Fibroblast of skin of back (primary cell): ENCODE measurements around the gene TRAF3.

Source experiments
- DNase-seq: peaks from one replicate; pipeline ENCODE4 v3.0.0-alpha.2; 2013

Gene TRAF3

DNA sequence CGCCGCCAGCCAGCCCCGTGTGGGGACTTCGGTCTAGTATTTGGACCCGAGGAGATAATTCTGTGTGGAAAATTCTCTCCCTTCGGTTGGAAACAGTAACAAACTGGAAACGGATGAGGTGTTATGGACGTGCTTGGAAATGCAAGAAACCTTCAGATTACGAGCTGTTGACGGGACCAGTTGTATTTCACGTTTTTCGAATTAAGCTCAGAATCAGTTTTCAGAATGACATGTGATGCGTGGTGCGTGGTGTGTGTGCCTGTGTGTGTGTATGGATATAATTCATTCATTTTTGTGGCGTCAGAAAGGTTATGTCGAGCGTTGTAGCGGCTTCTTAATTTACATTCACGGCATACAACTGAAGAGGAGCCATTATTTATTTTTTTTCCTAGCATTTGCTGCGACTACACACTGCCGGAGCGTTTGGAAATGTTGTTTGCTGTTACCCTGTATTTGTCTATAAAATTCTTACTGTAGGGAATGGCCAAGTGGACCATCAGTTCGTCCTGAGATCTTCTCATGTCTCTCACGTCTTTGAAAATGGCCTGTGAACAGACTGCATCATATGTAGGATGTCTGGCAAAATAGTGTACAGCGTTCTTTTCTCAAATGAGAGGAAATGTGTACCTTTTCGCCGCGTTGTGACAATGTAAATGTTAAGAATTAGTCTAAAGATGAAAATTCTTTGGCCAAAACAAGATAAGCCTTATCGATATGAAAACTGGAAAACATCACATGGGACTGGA, 1.3 kb downstream of the TRAF3 start:
- DNase-seq = no peak

DNA sequence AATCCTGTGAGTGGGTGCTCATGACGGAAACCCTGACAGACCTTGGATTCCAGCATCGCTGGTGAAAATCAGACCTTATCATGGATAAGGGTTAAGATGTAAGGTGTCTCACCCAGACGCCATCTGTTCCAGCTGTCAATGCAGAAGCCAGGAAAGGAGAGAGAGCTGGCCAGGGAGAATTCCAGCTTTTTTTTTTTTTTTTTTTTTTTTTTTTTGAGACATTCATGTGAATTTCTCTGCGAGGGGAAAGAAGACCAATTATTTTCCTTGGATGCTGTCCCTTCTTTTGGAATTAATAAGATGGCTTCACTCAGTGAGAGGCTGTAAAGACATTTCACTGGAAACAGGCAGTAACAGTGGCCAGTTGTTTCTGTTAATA, 1.8 kb downstream of the TRAF3 start:
- DNase-seq = peak; percentile 39

DNA sequence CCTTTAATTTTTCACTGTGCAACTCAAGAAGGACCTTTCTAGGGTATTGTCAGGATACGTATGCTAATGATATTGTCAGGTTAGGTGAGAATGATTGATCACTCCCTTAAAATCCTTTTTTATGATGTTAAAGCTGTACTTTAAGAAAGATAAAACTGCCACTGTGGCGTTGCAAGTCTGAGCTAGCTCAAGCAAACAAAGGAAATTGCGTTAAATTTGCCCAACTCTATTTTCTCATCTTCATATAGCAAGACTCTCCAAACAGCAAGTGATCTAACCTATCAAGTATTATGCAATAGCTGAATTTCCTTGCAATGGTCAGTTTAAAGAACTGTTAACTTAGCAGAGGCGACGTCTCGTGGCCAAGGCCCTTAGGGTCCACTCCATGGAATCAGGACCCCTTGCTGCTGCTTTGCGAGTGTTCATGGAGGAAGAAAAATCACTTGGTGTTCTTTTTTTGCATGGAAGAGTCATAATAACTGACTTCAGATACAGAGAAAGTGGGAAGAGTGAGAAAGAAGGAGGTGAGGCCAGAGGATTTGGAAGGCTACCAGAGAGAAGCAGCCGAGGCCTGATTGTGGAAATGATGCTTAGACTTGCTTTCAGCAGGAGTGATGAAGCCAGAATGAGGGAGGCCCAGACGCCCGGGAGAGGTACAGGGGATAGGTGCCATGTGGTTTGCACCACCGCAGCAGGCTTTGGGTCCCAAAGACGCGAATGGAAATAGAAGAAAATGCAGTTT, 2.5 kb downstream of the TRAF3 start:
- no peak for DNase-seq

DNA sequence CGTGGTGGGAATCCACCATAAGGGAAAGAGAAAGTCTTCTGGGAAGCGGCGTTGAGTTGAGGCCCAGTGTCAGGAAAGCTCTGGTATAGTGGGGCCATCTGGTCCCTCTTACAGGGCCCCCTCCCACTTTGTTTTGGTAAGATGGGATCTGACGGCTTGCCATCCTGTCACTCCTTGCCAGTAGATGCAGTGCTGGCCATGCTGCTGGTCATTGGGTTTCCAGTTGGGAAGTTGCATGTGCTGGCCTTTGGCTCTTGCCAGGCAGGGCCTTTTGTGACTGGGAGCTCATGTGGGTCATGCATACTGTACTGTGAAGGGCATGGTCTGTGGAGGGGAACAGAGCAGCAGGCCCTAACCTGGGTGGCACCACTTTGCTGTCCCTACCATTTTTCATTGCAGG, 3.8 kb downstream of the TRAF3 start:
- no peak for DNase-seq

DNA sequence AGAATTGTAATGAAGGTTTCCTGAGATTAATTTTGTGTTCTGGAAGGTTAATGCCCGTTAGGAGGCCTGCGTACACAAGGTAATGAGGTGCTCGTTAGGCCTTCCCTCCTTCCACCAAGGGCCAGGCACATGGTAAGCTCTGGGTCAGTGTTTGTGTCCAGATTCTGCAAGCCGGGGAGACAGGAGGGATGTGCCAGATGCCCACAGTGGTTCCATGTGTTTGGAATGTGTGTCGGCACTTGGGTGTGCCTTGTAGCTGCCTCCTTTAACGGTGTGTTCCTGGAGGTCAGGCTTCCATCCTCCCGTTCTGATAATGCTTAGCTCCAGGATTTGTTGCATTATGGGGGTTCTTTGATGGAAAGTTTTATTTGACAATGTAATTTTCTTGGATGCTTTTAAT, 5.7 kb downstream of the TRAF3 start:
- DNase-seq = no peak

DNA sequence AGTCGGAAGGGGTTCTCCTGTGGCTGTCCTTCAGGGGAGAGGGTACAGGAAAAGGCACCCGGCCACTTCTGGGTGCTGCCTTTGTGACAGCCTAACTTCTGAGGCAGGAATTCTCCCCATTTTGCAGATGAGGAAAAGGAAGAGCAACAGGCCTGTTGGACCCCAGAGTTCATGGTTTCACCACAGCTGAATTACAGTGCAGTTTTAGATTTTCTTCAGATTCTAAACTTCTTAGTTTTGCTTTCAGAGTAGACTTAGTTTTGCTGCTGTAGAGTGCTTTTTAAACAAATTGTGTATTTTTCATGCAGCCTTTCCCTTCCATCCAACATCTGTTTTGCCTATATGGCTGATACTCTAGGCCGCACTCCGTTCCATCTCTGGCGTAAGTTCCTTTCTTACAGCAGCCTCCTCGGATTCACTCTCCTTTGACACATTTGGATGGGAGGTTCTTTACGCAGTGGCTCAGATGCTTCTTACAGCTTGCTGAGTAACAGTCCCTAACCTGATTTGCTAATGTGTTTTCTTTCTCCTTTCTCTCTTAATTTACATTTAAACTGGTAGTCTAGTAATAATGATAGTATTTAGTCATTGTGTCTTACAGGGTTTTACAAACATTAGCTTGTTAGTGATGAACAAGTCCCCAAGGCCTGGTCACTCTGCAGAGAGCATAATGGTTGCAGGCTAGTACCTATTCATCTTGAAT, 7.8 kb downstream of the TRAF3 start:
- DNase-seq = no peak

DNA sequence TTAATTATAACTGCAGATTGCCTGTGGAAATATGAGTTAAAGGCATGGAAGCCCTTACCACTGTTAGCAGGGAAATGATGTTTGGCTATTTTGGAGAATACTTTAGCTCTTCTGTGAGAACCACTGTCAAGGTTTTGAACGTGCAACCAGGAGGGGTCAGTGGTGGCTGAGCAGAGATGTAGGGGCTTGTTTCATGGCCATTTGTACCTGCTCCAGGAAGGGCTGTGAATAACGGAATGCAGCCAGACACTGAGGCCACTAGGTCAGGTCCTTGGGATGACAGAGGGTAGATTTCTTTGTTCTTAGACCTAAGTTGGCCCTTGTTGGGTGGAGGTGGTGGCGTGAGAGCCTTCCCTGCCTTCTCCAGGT, 8.3 kb downstream of the TRAF3 start:
- no peak for DNase-seq

DNA sequence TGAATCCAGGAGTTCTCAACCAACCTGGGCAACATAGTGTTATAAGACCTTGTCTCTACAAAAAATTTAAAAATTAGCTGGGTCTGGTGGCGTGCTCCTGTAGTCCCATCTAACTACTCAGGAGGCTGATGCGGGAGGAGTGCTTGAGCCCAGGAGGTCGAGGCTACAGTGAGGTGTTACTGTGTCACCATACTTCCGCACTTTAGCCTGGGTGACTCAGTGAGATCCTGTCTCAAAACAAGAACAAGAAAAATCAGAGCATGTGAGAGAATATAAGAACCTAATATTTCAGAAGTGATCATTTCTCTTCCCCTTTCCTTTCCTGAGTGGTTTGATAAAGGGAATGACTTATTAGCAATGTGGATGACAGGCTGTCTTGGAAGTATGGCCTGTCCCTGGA, 9.5 kb downstream of the TRAF3 start:
- DNase-seq = no peak

DNA sequence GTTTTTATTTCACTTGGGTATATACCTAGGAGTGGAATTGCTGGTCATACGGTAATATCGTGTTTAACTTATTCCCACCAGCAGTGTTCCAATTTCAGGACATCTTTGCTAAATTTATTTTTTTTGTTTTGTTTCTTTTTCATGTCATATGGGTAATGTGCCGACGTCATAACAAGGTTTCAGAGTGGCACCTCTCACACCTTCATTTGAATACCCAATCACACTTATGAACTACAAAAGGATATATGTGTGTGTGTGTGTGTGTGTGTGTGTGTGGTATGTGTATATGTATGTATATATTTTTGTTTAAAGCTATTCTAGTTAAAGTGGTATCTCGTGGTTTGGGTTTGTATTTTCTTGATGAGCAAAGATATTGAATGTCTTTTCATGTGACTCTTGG, 12.1 kb downstream of the TRAF3 start:
- DNase-seq = no peak

DNA sequence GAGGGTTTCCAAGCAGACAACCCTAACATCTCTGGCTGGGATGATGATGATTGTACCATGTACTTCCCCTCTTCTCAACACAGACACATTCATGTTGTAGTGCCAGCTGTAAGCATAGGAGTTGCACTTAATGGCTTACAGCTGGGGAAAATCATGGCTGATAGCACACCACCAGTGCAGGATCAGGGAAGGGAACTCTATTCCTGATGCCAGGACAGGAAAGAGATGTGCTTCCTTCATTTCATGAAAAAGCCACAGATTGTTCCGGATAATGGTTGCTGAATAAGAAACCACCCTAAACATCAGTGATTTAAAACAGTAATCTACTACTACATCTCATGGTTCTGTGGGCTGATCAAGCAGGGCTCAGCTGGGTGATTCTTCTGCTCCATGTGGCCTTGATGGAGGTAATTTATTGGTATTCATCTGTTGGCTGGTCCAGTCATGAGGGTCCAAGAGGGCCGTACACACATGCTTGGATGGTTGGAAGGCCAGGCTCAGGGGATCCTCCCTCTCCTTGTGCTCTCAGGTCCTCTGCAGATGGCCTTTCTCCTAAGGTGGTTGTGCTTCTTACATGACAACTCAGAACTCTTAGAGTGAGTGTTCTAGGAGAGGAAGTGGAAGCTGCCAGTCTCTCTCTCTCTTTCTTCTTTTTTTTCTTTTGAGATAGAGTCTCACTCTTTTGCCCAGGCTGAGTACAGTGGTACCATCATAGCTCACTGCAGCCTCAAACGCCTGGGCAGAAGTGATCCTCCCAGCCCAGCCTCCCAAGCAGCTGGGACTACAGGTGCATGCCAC, 16.5 kb downstream of the TRAF3 start:
- no peak for DNase-seq

DNA sequence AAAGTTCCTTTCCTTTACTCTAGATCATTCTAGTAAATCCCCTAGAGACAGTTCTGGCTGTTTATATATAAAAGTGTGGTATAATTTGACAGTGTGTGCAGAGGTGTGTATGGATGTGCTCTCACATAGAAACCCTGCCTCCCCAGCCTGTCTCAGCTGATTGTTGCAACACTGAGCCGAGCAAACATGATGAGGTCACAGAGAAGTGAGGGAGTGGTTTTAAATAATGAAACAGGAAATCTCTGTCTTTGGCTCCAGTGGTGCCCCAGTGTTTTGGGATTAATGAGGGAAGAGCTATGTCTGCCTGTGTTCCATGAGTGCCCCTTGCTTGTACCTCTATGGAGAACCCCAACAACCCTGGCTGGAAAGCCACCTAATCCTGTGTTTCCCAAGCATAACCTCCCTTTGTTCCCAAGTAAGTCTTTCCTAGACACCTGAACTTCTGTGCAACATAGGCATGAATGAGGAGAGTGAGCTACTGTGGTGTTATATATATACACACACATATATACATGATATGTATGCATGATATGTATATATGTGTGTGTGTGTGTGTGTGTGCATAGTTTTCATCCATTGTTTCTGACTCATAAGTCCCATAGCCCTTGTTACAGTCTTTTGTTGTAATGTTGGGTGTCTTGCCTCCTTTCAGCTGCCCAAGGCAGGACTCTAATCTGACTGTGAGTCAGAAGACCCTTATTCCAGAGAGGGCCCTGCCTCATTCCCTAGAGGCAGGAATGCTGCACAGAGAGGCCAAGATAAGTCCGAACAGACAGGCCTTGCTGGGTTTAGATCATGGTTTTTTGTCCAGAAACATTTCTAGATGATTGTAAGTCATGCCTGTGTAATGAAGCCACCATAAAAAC, 18.0 kb downstream of the TRAF3 start:
- DNase-seq = peak; percentile 97

DNA sequence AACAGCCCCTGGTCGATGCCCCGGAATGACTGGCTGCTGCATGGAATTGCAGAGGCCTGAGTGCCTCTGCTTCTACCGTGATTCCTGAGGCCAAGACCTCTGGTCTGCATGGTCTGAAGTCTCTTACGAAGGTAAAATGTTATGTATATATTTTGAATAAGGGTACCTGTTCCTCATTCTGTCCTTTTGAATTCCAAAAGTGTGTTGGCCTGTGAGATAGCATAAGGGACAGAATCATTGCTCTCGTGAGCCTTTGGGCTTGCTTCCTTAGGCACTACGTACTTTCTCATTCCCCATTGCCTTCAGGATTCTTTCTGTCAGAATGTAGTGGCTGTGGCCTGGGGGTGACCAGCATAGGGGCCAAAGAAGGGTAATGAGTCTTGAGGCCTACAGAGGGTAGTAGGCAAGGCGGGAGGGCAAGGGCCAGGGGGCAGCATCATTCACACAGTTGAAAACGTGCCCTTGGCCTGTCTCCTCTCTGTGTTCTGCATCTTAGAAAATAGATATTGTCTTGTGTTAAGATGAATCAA, 19.5 kb downstream of the TRAF3 start:
- no peak for DNase-seq

DNA sequence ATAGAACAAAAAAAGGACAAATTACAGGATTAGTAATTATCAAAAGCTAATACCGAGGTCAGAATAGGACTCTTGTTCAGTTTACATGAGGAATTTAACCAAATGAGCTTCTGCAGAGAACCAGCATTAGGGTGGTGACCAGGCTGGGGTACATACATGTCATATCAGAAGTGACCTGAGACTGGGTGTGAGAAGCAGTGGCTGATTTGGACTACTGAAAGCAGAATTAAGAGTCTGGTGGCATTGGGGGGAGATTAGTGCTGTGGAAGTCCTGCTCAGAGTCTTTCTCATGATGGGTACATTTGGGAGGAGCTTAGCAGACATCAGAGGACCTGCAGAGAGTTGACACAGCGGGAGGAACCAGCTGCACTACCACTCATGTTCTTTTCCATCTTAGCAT, 21.7 kb downstream of the TRAF3 start:
- DNase-seq = no peak

DNA sequence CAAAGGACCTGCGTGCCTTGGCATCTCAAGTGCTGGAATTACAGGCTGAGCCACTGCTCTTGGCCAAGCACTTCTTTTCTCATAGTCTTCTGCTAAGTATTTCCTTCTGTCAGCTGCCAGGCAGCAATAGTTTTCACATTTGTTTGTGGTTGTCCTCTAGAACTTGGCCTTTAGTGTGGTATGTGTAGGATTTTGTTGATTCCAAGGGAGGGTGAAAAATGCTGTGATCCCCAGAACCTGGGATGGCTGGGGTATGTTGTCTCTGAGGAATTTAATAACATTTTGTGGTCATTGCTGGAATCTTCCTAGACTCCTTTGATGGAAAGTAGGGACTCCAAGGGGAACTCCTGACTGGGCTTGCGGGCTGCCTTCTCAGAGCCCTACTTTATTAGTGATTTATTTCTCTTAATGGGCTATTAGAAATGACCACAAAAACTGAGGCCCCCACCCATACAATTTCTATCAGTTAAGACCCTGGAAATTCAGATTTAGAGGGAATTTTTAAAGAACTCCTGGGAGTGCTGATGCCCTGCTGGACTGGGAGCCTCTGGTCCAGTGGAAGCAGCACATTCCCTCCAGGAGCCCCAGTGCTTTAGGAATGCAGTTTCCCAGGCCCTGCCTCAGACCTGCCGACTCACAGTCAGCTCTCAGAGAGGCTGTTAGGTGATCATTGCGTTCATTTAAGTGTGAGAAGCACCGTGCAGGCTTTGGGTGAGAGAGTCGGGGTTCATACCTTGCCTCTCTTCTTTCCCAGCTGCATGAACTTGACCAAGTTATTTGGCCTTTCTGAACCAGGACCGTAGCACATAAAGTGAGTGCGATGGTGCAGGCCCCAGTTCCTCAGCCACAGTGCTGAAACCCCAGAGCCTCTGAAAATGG, 22.7 kb downstream of the TRAF3 start:
- peak; percentile 88 for DNase-seq

DNA sequence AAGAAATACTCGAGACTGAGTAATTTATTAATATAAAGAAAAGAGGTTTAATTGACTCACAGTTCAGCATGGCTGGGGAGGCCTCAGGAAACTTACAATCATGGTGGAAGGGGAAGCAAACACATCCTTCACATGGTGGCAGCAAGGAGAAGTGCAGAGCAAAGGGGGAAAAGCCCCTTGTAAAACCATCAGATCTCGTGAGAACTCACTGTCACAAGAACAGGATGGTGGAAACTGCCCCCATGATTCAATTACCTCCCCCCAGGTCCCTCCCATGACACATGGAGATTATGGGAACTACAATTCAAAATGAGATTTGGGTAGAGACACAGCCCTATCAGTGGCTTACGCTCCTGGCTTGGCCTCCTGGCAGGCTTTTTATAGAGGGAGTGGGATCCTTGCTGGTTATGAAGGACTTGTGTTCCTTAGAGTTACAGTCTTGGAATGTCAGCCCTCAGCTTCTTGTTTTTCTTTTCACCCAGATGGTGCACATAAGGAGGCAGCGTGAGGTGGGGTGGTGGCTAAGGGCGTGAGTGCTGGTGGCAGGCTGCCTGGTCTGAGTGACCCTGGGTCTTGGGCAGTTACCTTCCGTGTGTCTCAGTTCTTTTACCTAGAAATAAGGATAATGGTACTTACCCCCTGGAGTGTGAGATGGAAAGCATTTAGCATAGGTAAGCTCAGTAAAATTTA, 25.7 kb downstream of the TRAF3 start:
- DNase-seq = no peak

DNA sequence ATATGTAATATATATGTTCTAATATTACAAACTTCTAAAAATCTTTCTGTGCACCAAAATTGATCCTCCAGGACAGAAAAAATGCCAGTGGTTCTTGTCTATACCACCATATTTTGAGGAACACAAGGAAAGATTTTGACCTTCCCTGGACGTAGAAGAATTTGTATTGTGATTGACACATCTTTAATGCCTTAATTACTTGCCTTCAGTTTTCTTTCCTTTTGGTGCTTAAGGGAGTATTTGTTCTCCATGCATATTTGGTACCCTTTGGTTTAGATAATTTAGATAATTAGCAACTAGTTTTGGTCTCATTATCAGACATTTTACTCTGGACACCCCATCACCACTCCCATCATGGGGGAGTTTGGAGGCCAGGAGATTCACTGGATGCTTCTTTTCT, 27.6 kb downstream of the TRAF3 start:
- no peak for DNase-seq

DNA sequence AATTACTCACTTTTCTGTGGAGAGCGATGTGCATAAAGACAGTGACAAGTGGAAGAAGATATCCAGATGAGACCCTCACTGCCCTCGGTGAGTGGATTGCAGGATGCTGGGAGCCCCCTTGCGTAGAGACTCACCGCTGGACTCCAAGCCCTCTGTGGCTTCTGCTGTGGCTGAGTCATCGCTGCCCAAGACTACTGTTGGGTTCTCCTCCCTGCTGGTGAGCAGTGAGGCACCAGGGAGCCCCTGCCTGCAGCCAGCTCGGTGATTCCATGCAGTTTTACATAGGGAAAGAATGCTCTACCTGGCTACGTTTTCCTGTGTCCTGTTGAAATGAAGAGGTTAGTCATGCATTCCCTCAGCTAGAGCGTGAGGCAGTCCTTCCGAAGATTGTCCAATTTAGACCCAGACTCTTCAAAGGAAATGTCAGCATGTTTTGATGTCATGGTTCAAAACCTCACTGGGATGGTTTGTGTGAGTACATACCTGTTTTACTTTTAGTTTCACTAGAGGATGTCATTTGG, 28.2 kb downstream of the TRAF3 start:
- peak; percentile 67 for DNase-seq

DNA sequence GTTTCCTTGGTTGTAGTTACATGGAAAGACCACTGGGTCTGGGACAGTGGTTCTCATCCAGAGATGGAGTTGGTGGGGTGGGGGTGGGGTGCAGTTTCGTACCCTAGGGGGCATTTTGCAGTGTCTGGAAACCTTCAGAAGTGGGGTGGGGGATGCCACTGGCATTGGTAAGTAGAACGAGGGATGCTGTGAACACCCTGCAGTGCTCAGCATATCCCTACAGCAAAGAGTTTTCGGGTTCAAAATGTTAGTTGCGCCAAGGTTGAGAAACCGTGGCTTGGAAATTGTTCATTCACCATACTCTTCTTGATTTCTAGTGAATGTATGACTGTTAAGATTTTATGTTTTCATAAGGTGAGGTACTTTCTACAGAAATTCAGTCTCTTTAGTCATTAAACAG, 28.7 kb downstream of the TRAF3 start:
- no peak for DNase-seq

DNA sequence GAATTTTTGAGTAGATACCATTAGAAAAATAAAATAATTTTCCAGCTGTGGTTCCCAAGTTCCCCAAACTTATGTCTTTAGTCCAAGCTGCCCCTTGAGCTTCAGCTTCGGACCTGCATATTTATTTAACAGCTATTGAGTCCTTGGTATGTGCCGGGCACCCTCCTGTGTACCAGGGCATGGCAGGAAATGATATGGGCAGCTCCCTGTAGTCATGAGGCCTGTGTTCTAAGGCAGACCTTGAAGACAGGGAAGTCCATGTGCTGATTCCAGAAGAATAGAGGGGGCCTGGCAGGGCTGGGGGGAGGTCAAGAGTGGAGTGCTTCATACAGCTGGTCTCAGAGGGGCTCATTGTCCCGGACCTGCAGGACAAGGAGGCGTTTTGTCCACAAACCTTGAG, 29.2 kb downstream of the TRAF3 start:
- DNase-seq = no peak

DNA sequence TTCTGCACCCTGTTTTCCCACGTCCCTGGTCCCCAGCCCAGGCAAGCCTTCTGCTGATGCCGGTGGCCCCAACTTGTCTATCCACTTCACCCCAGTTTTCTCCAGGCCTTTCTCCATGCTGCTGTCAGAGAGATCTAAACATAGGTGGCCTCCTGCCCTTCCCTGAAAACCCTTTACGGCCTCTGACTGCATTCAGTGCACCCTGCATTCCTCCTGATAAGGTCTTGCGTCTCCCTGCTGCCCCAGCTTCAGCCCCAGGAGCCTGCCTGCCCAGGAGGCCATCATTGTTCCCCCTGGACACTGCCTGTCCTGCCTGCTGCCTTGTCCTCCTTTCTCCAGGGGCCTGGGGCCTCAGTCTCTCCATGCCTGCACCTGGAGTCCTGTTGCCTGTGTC, 29.8 kb downstream of the TRAF3 start:
- no peak for DNase-seq
